Measurements from ENCODE around the gene SEMA3F. TPM values are rescaled to one million over a fixed set of nuclear protein-coding genes. Genes with fewer than 3 reads are reported as not detected.

SEMA3F gene
- polyA plus RNA-seq (2011; rRNA removed), result 7.4 and 11.4 TPM in 2 replicates
- polyA minus RNA-seq (2011; rRNA and poly(A)+ RNA removed), result 8.7 and 10.4 TPM in 2 replicates

GRCh38 chr3:50154840-50155490 is at the start of gene SEMA3F:
SEMA3F (plus strand) TSS chr3:50155324; CDS start chr3:50159623, 4,299 bp downstream.
- ChIA-PET CTCF (interaction anchor here (1.3 to 3.4 kb wide), 3 partner anchors 31 to 71 kb away, joined by 3 to 13 read pairs (median 4); no protein-coding TSS in a partner anchor), POLR2A (no interaction called here)

GRCh38 chr3:50111757-50112156 is 43.4 kb upstream of the SEMA3F start:
- ChIA-PET POLR2A (no interaction called here), CTCF (interaction anchor here (0.9 to 2.2 kb wide), 3 partner anchors 8 to 77 kb away, joined by 3 to 12 read pairs (median 5); no protein-coding TSS in a partner anchor)
- H3K36me3 ChIP-seq (ENCODE audit: control insufficient read depth, insufficient read depth, low read length), result peaks cover 61% of the 10 kb centered on the region
- no peak overlapping the region for H3K4me3 ChIP-seq (ENCODE audit: low read depth, low read length)
- no peak for DNase-seq (ENCODE audit: low read depth)
- no peaks in the 10 kb centered on the region for H3K27me3 ChIP-seq (ENCODE audit: control insufficient read depth, insufficient read depth, low read length)
- TF ChIP-seq CTCF (IDR thresholded peaks at IDR 0.05; ENCODE audit: insufficient read depth, low read depth, low read length), result no peak

More at GRCh38 chr3:50154840-50155490, at the start of gene SEMA3F:
- peaks cover 4% of the 10 kb centered on the region; the same call in 1 of the 2 replicates for H3K27me3 ChIP-seq (ENCODE audit: control insufficient read depth, insufficient read depth, low read length)
- no peak for TF ChIP-seq CTCF (IDR thresholded peaks at IDR 0.05; ENCODE audit: insufficient read depth, low read depth, low read length)
- peak within 1 kb of the TSS; percentile 43 for H3K4me3 ChIP-seq (ENCODE audit: low read depth, low read length)
- H3K36me3 ChIP-seq (ENCODE audit: control insufficient read depth, insufficient read depth, low read length), result no peaks in the 10 kb centered on the region
- DNase-seq (ENCODE audit: low read depth), result no peak

- ChIA-PET CTCF (interaction anchor here (0.9 to 2.2 kb wide), 4 partner anchors 9 to 76 kb away, joined by 3 to 12 read pairs (median 5); no protein-coding TSS in a partner anchor), POLR2A (no interaction called here)
- Histone ChIP-seq H3K36me3 (ENCODE audit: control insufficient read depth, insufficient read depth, low read length) (peaks cover 60% of the 10 kb centered on the region), H3K27me3 (ENCODE audit: control insufficient read depth, insufficient read depth, low read length) (no peaks in the 10 kb centered on the region), H3K4me3 (ENCODE audit: low read depth, low read length) (no peak overlapping the region)
- no peak for DNase-seq (ENCODE audit: low read depth)
- no peak for TF ChIP-seq CTCF (IDR thresholded peaks at IDR 0.05; ENCODE audit: insufficient read depth, low read depth, low read length)
Measured at GRCh38 chr3:50112462-50112861, 42.7 kb upstream of the SEMA3F start.

GRCh38 chr3:50117120-50117519 is 38.0 kb upstream of the SEMA3F start:
- Histone ChIP-seq H3K27me3 (ENCODE audit: control insufficient read depth, insufficient read depth, low read length) (no peaks in the 10 kb centered on the region), H3K4me3 (ENCODE audit: low read depth, low read length) (no peak overlapping the region), H3K36me3 (ENCODE audit: control insufficient read depth, insufficient read depth, low read length) (peaks cover 55% of the 10 kb centered on the region)
- DNase-seq (ENCODE audit: low read depth), result no peak
- CTCF ChIA-PET, result interaction anchor here (0.9 to 2.9 kb wide), 3 partner anchors 11 to 78 kb away, joined by 3 to 17 read pairs (median 4); no protein-coding TSS in a partner anchor
- no peak for TF ChIP-seq CTCF (IDR thresholded peaks at IDR 0.05; ENCODE audit: insufficient read depth, low read depth, low read length)
- POLR2A ChIA-PET, result interaction anchor here (1.0 kb wide), 1 partner anchor 9 kb away, joined by 3 read pairs; no protein-coding TSS in a partner anchor

- no peak for DNase-seq (ENCODE audit: low read depth)
- ChIA-PET CTCF (interaction anchor here (0.6 to 2.9 kb wide), 3 partner anchors 12 to 71 kb away, joined by 4 to 17 read pairs (median 4); no protein-coding TSS in a partner anchor), POLR2A (no interaction called here)
- peaks cover 48% of the 10 kb centered on the region for H3K36me3 ChIP-seq (ENCODE audit: control insufficient read depth, insufficient read depth, low read length)
- no peak for TF ChIP-seq CTCF (IDR thresholded peaks at IDR 0.05; ENCODE audit: insufficient read depth, low read depth, low read length)
- no peak overlapping the region for H3K4me3 ChIP-seq (ENCODE audit: low read depth, low read length)
- no peaks in the 10 kb centered on the region for H3K27me3 ChIP-seq (ENCODE audit: control insufficient read depth, insufficient read depth, low read length)
Measured at GRCh38 chr3:50118237-50118636, 36.9 kb upstream of the SEMA3F start.

All from BJ (cell line).